PFSK-1 (cell line): ENCODE results near the gene E2F1.

Source experiments
- FOXP2 ChIP-seq: optimal IDR thresholded peaks from 2 replicates; pipeline ENCODE3; 2011; ENCODE audit warnings: borderline replicate concordance, control low read depth, inconsistent platforms; ENCODE audit not compliant: insufficient read depth; ENCODE audit errors: extremely low read length, extremely low read depth
- POLR2AphosphoS5 ChIP-seq: IDR thresholded peaks from 2 replicates; pipeline ENCODE4 v1.6.1; 2012; ENCODE audit warnings: low read depth, mild to moderate bottlenecking, control low read depth, low read length, moderate library complexity
- SIN3A ChIP-seq: IDR thresholded peaks from 2 replicates; pipeline ENCODE4 v1.6.1; 2012; ENCODE audit warnings: mild to moderate bottlenecking, low read length, moderate library complexity, borderline replicate concordance; ENCODE audit not compliant: insufficient read depth
- TAF1 ChIP-seq: IDR thresholded peaks from 2 replicates; pipeline ENCODE4 v1.6.1; 2012; ENCODE audit warnings: low read length, control low read depth, borderline replicate concordance; ENCODE audit not compliant: insufficient read depth
- TF ChIP-seq, protein P1 (sequence below), 2 experiments: IDR thresholded peaks; 2 replicates each; pipeline versions ENCODE4 v1.6.1 to v1.8.0; 2011 to 2012; ENCODE audit warnings: low read depth in 2 of 2, low read length in 2 of 2, control low read depth in 1 of 2, inconsistent platforms in 1 of 2, mild to moderate bottlenecking in 1 of 2, moderate library complexity in 1 of 2; ENCODE audit not compliant: insufficient read depth in 1 of 2

E2F1 gene

DNA sequence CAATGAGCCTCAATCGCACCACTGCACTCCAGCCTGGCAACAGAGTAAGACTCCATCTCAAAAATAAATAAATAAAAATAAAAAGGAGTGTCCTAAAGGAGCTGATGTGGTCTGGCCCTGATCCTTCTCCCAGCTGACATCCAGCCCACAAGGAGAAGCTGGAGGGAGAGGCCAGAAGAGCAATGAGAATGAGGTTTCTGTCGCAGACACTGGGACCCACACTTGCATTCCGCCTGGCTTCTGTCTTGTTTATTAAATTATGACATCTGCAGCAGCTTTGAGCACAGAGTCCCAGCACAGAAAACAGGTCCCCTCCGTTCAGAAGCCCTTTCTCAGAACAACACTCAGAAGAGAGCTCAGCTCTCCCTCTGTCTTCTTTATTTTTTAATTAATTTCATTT lies 10.3 kb upstream of the E2F1 start:
- TF ChIP-seq SIN3A (no peak), FOXP2 (no peak), TAF1 (no peak), POLR2AphosphoS5 (no peak)
- TF ChIP-seq, protein P1, sequence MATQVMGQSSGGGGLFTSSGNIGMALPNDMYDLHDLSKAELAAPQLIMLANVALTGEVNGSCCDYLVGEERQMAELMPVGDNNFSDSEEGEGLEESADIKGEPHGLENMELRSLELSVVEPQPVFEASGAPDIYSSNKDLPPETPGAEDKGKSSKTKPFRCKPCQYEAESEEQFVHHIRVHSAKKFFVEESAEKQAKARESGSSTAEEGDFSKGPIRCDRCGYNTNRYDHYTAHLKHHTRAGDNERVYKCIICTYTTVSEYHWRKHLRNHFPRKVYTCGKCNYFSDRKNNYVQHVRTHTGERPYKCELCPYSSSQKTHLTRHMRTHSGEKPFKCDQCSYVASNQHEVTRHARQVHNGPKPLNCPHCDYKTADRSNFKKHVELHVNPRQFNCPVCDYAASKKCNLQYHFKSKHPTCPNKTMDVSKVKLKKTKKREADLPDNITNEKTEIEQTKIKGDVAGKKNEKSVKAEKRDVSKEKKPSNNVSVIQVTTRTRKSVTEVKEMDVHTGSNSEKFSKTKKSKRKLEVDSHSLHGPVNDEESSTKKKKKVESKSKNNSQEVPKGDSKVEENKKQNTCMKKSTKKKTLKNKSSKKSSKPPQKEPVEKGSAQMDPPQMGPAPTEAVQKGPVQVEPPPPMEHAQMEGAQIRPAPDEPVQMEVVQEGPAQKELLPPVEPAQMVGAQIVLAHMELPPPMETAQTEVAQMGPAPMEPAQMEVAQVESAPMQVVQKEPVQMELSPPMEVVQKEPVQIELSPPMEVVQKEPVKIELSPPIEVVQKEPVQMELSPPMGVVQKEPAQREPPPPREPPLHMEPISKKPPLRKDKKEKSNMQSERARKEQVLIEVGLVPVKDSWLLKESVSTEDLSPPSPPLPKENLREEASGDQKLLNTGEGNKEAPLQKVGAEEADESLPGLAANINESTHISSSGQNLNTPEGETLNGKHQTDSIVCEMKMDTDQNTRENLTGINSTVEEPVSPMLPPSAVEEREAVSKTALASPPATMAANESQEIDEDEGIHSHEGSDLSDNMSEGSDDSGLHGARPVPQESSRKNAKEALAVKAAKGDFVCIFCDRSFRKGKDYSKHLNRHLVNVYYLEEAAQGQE (IDR thresholded peaks at IDR 0.05; ENCODE audit: insufficient read depth in 1 of 2, low read depth in 2 of 2, low read length in 2 of 2) = no peak

DNA sequence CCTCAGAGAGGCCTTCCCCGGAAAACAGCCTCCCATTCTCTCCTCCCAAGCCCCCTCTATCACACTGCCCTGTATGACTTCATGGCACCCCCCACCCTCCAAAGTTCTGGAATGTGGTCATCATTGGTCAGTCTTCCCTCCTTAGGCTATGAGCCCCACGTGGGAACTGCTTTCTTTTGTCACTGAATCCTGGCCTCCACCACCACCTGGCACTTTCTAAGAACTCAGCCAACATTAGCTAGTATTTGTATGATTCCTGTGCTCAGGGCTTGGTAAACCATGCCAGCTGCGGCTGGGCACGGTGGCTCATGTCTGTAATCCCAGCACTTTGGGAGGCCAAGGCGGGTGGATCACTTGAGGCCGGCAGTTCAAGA lies 8.4 kb upstream of the E2F1 start:
- no peak for TF ChIP-seq FOXP2
- TF ChIP-seq SIN3A = no peak
- no peak for TF ChIP-seq TAF1
- TF ChIP-seq POLR2AphosphoS5 = no peak
- TF ChIP-seq, protein P1 (IDR thresholded peaks at IDR 0.05; ENCODE audit: insufficient read depth in 1 of 2, low read depth in 2 of 2, low read length in 2 of 2) = no peak

DNA sequence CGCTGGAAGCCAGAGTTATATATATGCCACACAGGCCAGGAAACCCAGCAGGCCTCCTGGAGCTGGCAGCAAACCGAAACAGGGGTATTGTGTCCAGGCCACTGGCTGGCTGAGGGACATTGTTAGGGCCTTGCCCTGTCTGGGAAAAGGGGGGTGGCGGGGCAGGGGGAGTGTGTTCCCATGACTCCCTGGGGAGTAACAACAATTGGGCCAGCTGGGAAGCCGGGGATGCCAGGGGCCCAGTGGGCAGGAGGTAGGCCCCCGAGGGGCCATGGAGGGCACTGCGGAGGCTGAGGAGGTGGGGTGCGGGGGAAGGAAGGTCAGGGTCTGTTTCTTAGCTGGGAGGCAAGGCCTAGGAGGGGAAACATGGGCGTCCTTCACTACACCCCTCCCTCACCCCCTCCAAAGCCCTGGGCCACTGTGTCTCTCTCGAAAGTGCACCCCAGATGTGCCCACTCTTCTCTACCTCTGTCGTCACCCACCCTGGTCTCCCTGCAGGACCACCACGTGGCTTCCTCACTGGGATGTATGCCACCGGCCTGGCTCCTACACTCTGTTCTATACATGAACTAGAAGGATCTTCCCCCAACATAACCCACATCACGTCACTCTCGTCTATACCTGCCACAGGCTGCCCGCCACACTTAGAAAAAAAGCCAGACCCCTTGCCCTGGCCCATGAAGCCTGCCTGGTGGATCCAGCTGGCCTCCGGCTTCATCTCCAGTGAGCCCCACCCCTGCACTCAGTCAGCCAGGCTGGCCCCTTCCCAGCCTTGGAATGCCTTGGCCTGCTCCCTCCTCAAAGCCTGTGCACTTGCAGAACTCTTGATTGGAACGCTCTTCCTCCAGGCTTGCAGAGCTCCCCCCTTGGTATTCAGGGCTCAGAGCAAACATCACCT lies 7.8 kb upstream of the E2F1 start:
- TF ChIP-seq POLR2AphosphoS5 (no peak), FOXP2 (no peak), SIN3A (no peak), TAF1 (no peak)
- TF ChIP-seq, protein P1 (IDR thresholded peaks at IDR 0.05; ENCODE audit: insufficient read depth in 1 of 2, low read depth in 2 of 2, low read length in 2 of 2) = no peak

DNA sequence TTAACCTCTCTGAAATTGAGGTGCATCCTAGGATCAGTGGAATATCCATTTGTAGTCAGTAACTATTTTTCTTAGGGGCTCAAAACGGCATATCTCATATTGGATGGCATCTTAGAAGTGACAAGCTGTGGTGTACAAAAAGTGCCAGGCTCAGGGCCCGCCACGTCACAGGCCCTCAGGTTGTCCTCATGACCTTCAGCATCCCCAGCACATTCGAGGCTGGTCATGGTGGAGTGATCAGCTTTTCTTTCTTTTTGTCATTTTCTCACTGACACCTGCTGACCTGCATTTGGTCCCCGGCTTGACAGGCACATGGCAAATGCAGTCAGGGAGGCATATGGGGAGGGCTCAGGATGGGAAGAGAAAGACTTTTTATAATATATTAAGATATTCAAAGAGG lies 7.1 kb upstream of the E2F1 start:
- no peak for TF ChIP-seq SIN3A
- TF ChIP-seq, protein P1 (IDR thresholded peaks at IDR 0.05; ENCODE audit: insufficient read depth in 1 of 2, low read depth in 2 of 2, low read length in 2 of 2) = no peak
- TF ChIP-seq FOXP2 = no peak
- no peak for TF ChIP-seq TAF1
- TF ChIP-seq POLR2AphosphoS5 = no peak
